Activated B cell treated with CpG ODN at 0.5 μM for 24 hours (primary cell): ENCODE measurements around the gene TK2. TPM values are rescaled to one million over a fixed set of nuclear protein-coding genes. Genes with fewer than 3 reads are reported as not detected.

Experiments
- ATAC-seq: fragments of 200-7000 bp; cut with Tn5 transposase; one replicate; pipeline ENCODE4 v1.10.0; 2021; ENCODE audit warnings: low read depth, mild to moderate bottlenecking, moderate library complexity
- CTCF ChIA-PET: fragments of 350-600 bp; sonication (Branson Sonifier 250); formaldehyde crosslinking; loops from one replicate; lab custom pipeline; 2021; ENCODE audit warnings: antibody characterized with exemption; lab: Charles Lee
- POLR2A ChIA-PET: fragments of 350-600 bp; sonication (Branson Sonifier 250); formaldehyde crosslinking; loops from one replicate; lab custom pipeline; 2021; ENCODE audit warnings: antibody characterized with exemption; lab: Charles Lee
- DNase-seq: peaks from one replicate; pipeline ENCODE4 v3.0.0; 2022
- H3K27ac Mint-ChIP-seq: one replicate; pipeline ENCODE4 v1.8.0; 2020; ENCODE audit warnings: mixed read lengths
- H3K27me3 Mint-ChIP-seq: one replicate; pipeline ENCODE4 v1.8.0; 2021; ENCODE audit warnings: mixed read lengths
- H3K36me3 Mint-ChIP-seq: one replicate; pipeline ENCODE4 v1.8.0; 2021; ENCODE audit warnings: low read depth, mixed read lengths
- H3K4me1 Mint-ChIP-seq: one replicate; pipeline ENCODE4 v1.8.0; 2021; ENCODE audit warnings: mixed read lengths
- H3K4me3 Mint-ChIP-seq: one replicate; pipeline ENCODE4 v1.8.0; 2020; ENCODE audit warnings: mild to moderate bottlenecking, mixed read lengths
- H3K9me3 Mint-ChIP-seq: one replicate; pipeline ENCODE4 v1.8.0; 2020; ENCODE audit warnings: mixed read lengths
- intact Hi-C: fragments of 100-400 bp; cut with micrococcal nuclease; formaldehyde crosslinking; loops from one replicate; pipeline ENCODE4 v1.15.1; 2024
- total RNA-seq: library from RNA; stranded (reverse); gene quantifications from 2 replicates; pipeline ENCODE4 v1.2.3, GENCODE V29; 2022
- TF ChIP-seq, protein P1 (sequence below): fragments of 200-600 bp; IDR thresholded peaks from one replicate; pipeline ENCODE4 v1.8.0; 2022; ENCODE audit warnings: antibody characterized with exemption, mild to moderate bottlenecking

Gene TK2
- total RNA-seq, 1 donor from 2014 or later, result 4.8 TPM

DNA sequence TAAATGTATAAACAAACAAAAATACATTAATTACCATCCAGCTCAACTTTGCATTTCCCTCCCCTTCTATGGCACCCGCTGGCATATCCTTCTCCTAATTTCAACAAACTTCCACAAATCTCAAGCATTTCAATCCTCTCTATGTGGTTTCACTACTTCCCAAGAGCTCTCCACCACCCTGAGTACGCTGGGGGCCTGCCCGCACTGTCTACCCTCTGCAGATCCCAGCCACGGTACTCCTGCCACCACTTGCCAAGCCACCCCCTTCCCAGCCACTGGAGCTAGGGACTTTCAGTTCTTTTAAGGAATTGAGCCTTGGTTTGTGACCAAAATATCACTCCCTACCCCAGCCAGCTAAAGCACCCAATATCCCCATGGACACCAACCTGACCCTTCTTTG lies 1.9 kb downstream of the TK2 start:
- POLR2A ChIA-PET, result interaction anchor here (0.7 to 9.5 kb wide), 5 partner anchors 9 to 56 kb away, joined by 3 to 162 read pairs (median 4); partner anchors contain the start of gene CMTM3
- no peak for DNase-seq
- ATAC-seq, result no peak
- Mint-ChIP-seq H3K36me3 (peaks cover 4% of the 10 kb centered on the region), H3K4me1 (peaks cover 85% of the 10 kb centered on the region), H3K4me3 (no peak overlapping the region), H3K27me3 (no peaks in the 10 kb centered on the region), H3K27ac (peak overlapping the region; percentile 77), H3K9me3 (no peaks in the 10 kb centered on the region)
- intact Hi-C loops, result no loop called here
- CTCF ChIA-PET, result interaction anchor here (0.6 to 1.2 kb wide), 2 partner anchors 23 to 38 kb away, joined by 3 to 4 read pairs; no protein-coding TSS in a partner anchor
- TF ChIP-seq, protein P1, sequence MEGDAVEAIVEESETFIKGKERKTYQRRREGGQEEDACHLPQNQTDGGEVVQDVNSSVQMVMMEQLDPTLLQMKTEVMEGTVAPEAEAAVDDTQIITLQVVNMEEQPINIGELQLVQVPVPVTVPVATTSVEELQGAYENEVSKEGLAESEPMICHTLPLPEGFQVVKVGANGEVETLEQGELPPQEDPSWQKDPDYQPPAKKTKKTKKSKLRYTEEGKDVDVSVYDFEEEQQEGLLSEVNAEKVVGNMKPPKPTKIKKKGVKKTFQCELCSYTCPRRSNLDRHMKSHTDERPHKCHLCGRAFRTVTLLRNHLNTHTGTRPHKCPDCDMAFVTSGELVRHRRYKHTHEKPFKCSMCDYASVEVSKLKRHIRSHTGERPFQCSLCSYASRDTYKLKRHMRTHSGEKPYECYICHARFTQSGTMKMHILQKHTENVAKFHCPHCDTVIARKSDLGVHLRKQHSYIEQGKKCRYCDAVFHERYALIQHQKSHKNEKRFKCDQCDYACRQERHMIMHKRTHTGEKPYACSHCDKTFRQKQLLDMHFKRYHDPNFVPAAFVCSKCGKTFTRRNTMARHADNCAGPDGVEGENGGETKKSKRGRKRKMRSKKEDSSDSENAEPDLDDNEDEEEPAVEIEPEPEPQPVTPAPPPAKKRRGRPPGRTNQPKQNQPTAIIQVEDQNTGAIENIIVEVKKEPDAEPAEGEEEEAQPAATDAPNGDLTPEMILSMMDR, result no peak

DNA sequence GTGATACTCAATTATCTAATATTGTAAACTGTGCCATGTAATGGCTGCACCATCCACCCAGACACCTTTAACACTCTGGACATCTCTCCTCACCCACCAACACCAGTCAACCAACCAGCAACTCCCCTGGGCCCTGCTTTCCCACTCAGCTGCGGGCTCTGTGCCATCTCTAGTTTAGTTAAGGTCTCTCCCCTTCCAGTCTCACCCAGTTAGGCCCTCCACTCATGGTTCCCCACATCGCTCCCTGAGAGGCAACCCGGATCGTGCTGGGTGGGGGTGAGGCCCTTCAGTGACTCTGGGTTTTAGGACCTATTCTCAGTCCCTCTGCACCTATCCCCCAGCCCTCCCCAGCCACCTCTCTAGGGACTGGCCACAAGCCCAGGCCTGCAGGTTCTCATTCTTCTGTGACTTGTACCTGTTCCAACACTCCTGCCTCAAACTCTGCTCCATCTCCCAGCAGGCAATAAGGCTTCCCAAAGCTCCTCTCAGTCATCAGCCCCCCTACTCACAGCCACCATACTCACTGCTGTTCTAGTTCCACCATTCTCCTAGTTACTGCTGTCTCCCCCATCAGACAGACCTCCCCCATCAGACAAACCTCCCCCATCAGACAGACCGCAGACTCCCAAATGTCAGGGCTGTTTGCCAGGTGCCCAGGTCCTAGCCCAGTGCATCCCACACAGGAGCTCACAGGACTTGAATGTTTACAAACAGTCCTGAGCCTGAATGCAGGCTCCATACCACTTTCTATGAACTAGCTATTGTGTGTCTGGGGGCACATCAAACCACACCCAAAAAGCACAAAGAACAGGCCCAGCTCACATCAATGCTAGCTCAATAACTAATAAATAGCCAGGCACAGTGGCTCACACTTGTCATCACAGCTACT lies 2.6 kb downstream of the TK2 start:
- Mint-ChIP-seq H3K27ac (peak overlapping the region; percentile 68), H3K4me1 (peaks cover 79% of the 10 kb centered on the region), H3K27me3 (no peaks in the 10 kb centered on the region), H3K9me3 (no peaks in the 10 kb centered on the region), H3K4me3 (peak overlapping the region; percentile 9), H3K36me3 (peaks cover under 1% of the 10 kb centered on the region)
- CTCF ChIA-PET, result interaction anchor here (1.2 kb wide), 1 partner anchor 23 kb away, joined by 4 read pairs; no protein-coding TSS in a partner anchor
- POLR2A ChIA-PET, result interaction anchor here (0.7 to 9.5 kb wide), 6 partner anchors 8 to 71 kb away, joined by 3 to 162 read pairs (median 4); partner anchors contain the start of gene CMTM3
- intact Hi-C loops, result no loop called here
- ATAC-seq (no peak), DNase-seq (no peak)
- TF ChIP-seq, protein P1, result no peak

DNA sequence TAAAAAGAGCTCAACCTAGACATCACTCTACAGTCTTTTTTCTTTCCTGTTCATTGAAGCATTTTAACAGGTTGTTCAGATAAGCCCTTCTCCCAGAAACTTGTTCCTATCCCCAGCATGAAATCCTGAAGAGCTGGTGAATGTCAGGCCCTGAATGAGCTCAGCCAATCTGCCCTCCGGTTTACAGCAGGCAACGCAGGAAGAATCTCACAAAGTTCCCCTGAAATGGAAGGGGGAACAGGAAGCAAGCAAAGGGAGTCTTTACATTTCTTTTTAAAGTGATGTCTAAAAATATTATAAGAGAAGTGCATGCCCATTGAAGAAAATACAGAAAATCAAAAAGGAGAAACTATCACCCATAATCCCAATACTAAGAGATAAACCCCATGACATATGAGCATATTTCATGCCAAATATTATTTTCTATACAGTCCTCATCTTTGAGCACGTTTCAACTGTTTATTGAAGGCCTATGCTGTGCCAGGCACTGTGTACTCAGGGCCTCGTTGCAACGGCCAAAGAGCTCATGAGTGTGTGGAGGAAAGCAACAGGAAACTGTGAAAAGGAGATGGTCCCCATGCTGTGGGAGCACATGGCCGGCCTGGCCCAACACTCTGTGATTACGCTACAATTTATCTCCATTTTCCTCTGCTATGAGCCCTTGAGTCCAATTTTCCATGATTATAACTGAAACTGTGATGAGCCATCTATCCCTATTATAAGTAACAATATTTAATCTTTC lies 5.7 kb downstream of the TK2 start:
- ATAC-seq, result no peak
- H3K9me3 Mint-ChIP-seq, result no peaks in the 10 kb centered on the region

DNA sequence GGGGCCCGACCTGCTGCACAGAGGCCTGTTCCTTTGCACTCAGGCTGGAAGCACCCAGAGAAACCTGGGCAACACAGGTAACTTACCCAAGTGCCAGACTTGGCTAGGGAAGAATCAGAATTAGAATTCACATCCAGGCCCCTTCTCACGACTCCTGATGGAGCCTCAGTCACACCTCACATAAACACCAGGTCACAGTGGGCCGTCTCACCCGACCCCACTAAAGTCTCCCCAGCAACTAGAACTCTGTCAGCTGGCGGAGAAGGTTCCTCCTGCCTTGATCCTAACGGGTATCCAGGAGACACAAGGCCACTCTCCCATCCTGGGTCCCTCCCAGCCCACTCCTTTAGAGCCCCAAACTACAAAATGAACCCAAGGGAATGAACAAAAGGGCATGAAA lies 6.4 kb downstream of the TK2 start:
- peaks cover 77% of the 10 kb centered on the region for H3K4me1 Mint-ChIP-seq
- no peaks in the 10 kb centered on the region for H3K9me3 Mint-ChIP-seq
- TF ChIP-seq, protein P1, result no peak

More for the DNA sequence above, 5.7 kb downstream of the TK2 start:
- Mint-ChIP-seq H3K36me3 (no peaks in the 10 kb centered on the region), H3K4me1 (peaks cover 77% of the 10 kb centered on the region), H3K27ac (peak overlapping the region; percentile 1), H3K4me3 (peak overlapping the region; percentile 9), H3K27me3 (no peaks in the 10 kb centered on the region)
- ChIA-PET CTCF (interaction anchor here (1.4 kb wide), 1 partner anchor 62 kb away, joined by 3 read pairs; no protein-coding TSS in a partner anchor), POLR2A (interaction anchor here (0.6 to 1.7 kb wide), 4 partner anchors 9 to 1720 kb away, joined by 3 to 6 read pairs (median 4); partner anchors contain the start of genes CKLF and SLC7A6)
- TF ChIP-seq, protein P1, result no peak
- DNase-seq, result no peak
- intact Hi-C loops, result no loop called here

More for the DNA sequence above, 6.4 kb downstream of the TK2 start:
- H3K27ac Mint-ChIP-seq, result peak overlapping the region; percentile 42
- ATAC-seq (no peak), DNase-seq (no peak)
- H3K27me3 Mint-ChIP-seq, result no peaks in the 10 kb centered on the region
- intact Hi-C loops, result no loop called here
- H3K4me3 Mint-ChIP-seq, result no peak overlapping the region
- POLR2A ChIA-PET, result interaction anchor here (1.1 to 1.7 kb wide), 2 partner anchors 11 to 16 kb away, joined by 3 to 5 read pairs; no protein-coding TSS in a partner anchor
- CTCF ChIA-PET, result interaction anchor here (1.4 kb wide), 1 partner anchor 62 kb away, joined by 3 read pairs; no protein-coding TSS in a partner anchor
- H3K36me3 Mint-ChIP-seq, result no peaks in the 10 kb centered on the region
